Measurements from ENCODE around the gene PHF14.

The PHF14 gene

DNA sequence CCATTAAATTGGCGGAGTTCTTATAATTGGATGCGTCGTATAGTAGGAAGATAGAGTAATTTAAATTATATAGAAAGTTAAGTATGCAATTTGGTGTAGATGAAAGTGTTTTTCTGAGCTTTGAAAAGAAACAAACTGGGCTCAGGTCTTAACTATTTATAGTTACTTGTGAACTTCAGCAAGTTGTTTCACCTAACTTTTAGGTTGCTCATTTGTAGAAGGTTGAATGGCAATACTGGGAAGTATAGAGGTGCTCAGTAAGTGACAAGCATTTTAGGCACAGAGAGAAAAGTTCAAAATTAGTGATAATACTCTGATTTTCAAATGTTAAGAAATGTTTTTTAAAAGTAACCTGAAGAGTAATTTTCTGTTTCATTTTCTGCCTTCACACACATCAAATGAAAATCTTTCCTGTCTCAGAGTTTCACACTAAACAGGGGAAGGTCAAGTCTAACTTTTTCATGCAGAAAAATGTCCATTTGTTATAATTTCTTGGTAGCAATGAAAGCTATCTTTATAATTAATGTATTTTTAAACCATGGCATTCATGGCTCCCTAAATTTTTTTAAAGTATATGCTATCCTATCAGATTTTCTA is 146.5 kb downstream of the PHF14 start:
- DNase-seq (ENCODE audit: low spot score), result no peak

GRCh38 chr7:11120675-11121220 is 147.1 kb downstream of the PHF14 start:
- no peak for DNase-seq (ENCODE audit: low spot score)

- DNase-seq (ENCODE audit: low spot score), result no peak
Measured at GRCh38 chr7:11124856-11125559, 151.3 kb downstream of the PHF14 start.

DNA sequence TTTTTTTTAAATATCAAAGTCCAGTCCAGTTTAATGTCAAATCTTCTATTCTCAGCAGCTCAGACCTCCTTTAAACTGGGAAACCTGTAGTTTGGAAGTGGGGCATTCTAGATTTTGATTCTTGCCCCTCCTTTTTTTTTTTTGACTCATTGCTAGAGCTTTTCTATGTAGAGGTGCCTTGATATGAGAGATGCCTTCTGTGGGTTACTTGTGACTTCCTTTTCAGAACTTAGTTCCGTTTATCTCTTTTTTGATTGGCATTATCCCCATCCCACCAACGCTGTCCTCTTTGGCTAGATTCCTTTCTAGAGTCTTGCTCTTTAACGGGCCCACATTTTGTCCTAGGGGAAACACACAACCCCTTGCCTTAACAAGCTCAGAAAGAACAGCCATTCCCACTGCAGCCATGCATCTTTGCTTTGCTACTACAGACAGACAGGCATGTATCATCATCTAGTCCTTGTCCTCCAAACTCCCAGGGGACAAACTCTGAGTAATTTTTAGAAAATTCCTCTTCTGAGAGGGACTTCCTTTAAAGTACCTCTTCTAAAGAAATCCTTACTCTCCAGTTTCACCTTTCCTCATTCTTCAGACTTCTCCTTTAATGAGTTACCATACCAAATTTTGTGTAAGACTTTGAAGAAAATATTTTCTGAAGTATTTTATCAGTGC is 153.6 kb downstream of the PHF14 start:
- no peak for DNase-seq (ENCODE audit: low spot score)

- DNase-seq (ENCODE audit: low spot score), result no peak
Measured at GRCh38 chr7:11127988-11128387, 154.3 kb downstream of the PHF14 start.

DNA sequence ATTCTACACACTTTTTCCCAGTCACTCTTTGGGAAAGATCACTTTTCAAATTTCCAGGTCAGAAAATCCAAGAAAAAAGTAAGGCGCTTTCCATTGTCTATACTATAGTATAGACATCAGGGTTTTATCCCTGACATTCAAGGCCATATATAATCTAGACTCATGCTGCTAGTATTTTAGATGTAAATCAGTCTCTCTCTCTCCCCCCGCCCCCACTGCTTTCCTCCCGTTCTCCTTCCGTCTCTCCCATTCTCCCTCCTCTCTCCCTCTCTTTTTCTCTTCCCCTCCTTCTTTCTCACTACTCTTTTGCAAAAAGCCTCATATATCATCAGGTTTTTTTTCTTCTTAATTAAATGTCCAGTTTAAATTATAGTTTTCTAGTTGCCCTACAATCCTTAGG is 154.8 kb downstream of the PHF14 start:
- DNase-seq (ENCODE audit: low spot score), result no peak

DNA sequence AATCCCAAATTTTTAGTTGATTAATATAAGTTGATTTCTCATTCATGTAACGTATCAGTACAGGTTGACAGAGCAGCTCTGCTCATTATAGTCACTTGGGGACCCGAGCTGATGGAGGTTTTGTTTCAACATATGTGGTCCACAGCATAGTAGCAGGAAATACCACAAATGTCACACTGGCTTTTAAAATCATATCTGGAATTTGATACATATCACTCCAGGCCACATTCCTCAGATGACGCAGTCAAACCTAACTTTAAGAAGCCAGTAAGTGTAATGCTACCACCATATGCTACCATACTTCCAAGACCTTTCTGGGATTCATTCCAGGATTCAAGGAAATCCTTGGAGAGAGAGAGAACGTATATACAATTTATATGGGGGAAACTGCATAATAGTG is 156.3 kb downstream of the PHF14 start:
- no peak for DNase-seq (ENCODE audit: low spot score)

DNA sequence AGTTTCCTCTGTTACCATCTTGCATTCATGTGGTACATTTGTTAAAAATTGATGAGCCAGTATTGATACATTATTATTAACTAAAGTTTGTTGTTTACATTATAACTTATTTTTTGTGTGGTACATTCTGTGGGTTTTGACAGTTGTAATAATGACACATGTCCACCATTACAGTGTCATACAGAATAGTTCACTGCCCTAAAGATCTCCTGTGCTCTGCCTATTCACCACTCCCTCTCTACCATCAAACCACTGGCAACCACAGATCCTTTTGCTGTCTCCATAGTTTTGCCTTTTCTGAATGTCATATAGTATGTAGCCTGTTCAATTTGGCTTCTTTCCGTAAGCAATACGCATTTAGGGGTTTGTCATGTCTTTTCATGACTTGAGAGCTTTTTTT is 156.9 kb downstream of the PHF14 start:
- no peak for DNase-seq (ENCODE audit: low spot score)

- no peak for DNase-seq (ENCODE audit: low spot score)
Measured at GRCh38 chr7:11133436-11133959, 159.8 kb downstream of the PHF14 start.

DNA sequence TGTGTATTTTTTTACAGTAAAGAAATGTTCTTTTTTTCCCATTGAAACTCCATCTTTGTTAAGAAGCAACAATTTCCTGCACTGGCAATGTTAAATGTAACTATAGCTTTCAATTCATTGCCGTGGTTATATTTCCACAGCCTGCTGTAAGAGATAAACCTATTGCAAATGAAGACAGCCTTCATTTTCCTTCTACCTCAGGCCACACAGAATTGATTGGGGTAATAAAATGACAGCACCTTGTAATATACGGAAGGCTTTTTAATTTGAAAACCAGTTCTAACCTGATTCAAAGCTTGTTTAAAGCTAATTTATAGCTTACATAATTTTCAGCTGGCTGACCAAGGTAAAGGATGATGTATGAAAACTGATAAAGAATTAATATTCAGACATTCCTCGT is 161.9 kb downstream of the PHF14 start:
- DNase-seq (ENCODE audit: low spot score), result no peak

- no peak for DNase-seq (ENCODE audit: low spot score)
Measured at GRCh38 chr7:11141541-11141940, 167.9 kb downstream of the PHF14 start.

DNA sequence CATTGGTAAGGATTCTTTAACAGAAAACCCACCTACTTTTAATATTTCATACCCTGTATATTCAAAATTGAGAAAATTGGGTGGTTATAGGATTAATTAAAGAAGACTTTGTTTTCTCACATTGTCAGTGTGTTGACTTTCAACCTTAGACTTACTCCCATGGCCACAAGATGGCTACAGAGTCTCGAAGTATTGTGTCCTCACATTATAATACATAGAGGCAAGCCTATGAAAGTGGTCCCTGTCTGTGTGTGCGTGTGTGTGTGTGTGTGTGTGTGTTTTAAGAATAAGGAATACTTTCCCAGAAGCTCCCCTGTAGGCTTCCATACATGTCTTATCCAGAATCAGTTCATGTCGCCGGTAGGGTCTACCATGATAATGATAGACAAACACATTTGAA is 180.0 kb downstream of the PHF14 start:
- no peak for DNase-seq (ENCODE audit: low spot score)

- no peak for DNase-seq (ENCODE audit: low spot score)
Measured at GRCh38 chr7:11155883-11156282, 182.2 kb downstream of the PHF14 start.

DNA sequence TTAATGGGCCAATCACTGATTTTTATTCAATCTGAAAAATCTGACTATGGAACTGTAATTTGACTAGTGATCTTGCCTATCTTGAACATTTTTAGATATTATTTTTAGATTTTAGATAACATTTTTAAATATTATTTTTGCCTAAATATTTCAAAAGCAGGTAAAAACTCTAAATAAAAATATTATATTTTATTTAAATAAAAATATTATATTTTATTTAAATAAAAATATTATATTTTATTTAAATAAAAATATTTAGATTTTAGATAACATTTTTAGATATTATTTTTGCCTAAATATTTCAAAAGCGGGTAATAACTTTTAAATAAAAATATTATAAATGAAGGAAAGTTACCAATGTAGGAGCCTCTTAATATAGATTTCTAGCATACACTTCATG is 187.8 kb downstream of the PHF14 start:
- DNase-seq (ENCODE audit: low spot score), result no peak

- no peak for DNase-seq (ENCODE audit: low spot score)
Measured at GRCh38 chr7:11163220-11163619, 189.5 kb downstream of the PHF14 start.

GRCh38 chr7:11166051-11166450 is 192.4 kb downstream of the PHF14 start:
- no peak for DNase-seq (ENCODE audit: low spot score)

DNA sequence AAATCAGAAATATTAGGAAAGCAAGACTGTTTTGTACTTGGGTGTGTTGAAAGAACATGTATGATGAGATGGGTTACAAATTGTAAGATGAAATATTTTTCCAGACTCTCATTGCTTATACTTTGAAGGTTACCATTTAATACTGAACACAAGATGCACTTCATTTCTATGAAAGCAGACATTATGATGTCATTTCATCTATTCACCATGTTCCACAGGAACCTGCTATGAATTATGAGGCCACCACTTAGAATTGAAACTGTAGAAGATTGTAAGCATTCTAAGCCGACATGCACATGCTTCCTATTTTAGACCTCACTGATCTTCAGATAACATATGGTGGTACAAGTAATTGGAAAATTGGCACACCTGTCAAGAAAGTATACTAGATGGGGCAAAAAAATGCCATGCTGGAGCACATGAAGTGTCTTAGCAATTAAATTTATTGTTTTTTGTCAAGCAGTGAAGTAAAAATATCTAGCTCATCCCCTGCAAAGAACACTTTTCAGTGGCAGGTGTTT is 195.0 kb downstream of the PHF14 start:
- DNase-seq (ENCODE audit: low spot score), result no peak

- DNase-seq (ENCODE audit: low spot score), result no peak
Measured at GRCh38 chr7:11170175-11170574, 196.5 kb downstream of the PHF14 start.

DNA sequence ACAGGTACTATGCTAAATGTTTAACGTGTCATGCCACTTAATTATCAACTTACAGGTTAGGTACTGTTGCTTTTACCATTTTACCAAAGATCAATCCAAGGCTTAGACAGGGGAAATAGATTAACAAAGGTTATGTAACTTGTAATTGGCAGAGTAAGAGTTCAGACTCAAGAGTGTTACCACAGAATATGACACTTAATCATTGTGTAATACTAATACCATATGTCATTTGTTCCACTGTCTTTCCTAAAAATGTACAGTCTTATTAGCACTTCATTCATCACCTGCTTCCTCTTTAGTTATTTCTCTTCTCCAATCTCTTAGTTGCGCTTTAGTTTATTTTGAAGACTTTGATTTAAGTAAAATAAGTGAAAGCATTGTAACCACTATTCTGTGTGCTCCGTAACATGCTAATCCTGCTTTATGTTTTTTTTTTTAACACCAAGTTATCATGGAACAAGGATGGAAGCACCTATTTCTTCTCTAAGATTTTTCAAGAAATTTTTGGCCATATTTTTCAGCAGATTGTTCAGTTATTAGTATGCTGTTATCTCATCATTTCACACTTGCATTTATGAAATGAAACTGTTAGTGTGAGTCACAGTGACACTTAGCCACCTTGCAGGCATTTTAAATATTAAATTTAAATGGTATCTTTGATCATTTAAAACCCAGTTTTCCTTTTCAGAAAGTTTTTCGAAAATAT is 197.3 kb downstream of the PHF14 start:
- no peak for DNase-seq (ENCODE audit: low spot score)

DNA sequence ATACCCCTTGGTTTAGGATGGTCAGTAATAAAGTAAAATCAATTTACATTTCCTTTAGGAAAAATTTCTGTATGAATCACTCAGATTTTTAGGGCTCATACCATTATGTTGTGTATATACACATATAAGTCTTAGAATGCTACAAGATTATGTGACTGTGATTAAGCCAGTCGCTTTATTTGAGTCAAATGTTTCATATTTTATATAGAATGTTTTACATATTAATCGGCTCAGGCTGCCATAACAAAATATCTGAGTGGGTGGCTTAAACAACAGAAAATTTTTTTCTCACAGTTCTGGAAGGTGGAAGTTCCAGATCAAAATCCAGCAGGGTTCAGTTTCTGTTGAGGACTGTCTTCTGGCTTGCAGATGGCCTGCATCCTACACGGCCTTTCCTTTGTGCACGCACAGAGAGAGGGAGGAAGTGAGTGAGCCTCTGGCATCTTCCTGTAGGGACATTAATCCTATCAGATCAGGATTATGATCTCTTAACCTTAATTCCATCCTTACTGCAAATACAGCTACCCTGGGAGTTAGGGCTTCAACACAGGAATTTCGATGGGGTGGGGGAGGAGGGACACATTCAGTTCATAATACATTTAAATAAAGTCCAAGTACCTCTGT is 198.0 kb downstream of the PHF14 start:
- DNase-seq (ENCODE audit: low spot score), result no peak

GRCh38 chr7:11172835-11173234 is 199.2 kb downstream of the PHF14 start:
- DNase-seq (ENCODE audit: low spot score), result no peak

GRCh38 chr7:11175371-11175770 is 201.7 kb downstream of the PHF14 start:
- DNase-seq (ENCODE audit: low spot score), result no peak
